Subcutaneous adipose tissue (tissue), 4 donors: ENCODE results near the gene TCP11. TPM values are rescaled to one million over a fixed set of nuclear protein-coding genes. Genes with fewer than 3 reads are reported as not detected.

Experiments
- total RNA-seq, 4 donors: library from RNA; depleted of rRNA; stranded (reverse); fragments of >200 nt; gene quantifications; one replicate each; pipeline ENCODE4 v1.1.0, GENCODE V29; 2016
- TF ChIP-seq, protein P1 (sequence below): fragments of 450-650 bp; IDR thresholded peaks from one replicate; pipeline ENCODE4 v1.5.1; 2016; ENCODE audit warnings: low read depth, mild to moderate bottlenecking, control low read depth, antibody characterized with exemption, moderate library complexity

TCP11 gene
- total RNA-seq: not detected

DNA sequence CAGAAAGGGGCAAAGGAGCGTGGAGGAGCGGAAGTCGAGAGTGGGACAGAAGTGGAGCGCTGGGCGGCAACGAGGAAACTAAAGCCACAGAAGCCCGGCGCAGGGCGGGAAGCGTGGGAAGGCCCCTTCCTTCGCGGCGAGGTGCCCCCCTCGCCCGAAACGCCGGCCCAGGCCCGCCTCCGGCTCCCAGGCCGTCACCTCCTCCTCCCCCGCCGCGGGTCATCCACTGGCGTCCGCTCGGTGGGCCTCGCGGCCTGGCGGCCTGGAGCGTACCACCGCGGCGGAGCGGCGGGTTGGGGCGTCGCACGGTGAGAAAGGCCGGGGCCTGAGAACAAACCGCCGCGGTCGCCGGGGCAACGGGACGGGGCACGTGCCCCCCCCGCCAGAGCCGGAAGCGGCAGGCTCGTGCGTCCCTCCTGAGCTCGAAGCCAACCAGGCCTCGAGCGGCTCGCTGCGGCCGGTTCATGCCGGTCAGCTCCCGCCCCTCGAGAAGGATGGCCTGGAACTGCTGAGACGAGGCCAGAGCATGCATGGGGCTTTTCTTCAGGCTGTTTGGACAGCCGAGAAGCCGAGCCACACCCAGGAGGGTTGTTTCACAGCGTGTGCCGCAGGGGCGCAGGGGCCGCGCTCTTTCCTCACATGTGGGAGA lies at the start of gene TCP11:
TSS of gene TCP11 (minus strand) at position 333 of the 649 bp plus-strand sequence. CDS start 469 bp downstream, outside the sequence.
- TF ChIP-seq, protein P1, sequence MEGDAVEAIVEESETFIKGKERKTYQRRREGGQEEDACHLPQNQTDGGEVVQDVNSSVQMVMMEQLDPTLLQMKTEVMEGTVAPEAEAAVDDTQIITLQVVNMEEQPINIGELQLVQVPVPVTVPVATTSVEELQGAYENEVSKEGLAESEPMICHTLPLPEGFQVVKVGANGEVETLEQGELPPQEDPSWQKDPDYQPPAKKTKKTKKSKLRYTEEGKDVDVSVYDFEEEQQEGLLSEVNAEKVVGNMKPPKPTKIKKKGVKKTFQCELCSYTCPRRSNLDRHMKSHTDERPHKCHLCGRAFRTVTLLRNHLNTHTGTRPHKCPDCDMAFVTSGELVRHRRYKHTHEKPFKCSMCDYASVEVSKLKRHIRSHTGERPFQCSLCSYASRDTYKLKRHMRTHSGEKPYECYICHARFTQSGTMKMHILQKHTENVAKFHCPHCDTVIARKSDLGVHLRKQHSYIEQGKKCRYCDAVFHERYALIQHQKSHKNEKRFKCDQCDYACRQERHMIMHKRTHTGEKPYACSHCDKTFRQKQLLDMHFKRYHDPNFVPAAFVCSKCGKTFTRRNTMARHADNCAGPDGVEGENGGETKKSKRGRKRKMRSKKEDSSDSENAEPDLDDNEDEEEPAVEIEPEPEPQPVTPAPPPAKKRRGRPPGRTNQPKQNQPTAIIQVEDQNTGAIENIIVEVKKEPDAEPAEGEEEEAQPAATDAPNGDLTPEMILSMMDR: no peak

- TF ChIP-seq, protein P1: no peak
Measured at GRCh38 chr6:35190306-35190705, 49.2 kb upstream of the TCP11 start.

- TF ChIP-seq, protein P1: no peak
Measured at GRCh38 chr6:35188886-35189285, 47.7 kb upstream of the TCP11 start.

DNA sequence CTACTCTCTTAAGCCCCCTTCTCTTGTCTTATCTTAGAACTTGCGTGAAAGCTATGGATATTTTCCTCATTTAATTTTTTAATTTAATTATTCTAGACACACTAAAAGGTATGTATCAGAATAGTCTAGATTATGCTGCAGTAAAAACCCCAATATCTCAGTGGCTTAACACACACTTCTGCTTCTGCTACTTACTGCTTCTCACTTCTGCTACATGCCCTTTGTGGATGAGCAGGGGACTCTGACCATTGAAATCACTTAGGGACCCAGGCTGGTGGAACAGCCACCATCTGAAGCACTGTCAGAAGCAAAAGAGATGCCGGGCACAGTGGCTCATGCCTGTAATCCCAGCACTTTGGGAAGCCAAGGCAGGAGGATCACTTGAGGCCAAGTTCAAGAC lies 45.4 kb upstream of the TCP11 start:
- TF ChIP-seq, protein P1: no peak

DNA sequence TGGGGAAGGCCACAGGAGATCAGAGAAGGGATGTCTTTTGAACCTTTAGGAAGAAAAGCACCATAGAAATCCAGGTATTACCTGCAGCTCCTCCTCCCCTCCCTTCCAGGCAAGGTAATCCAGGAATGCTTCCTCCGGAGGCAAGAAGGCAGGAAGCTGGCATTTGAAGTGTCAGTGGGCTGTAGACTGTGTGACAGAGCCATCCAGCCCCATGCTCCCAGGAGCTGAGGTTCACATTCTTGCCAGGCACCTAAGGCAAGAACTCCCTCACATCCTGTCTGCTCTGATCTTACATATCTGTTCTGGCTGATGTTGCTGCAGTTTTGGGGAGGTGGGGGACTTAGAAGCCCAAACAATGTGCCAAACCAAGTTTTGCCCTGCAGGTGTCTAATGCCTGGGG lies 44.8 kb upstream of the TCP11 start:
- TF ChIP-seq, protein P1: no peak

DNA sequence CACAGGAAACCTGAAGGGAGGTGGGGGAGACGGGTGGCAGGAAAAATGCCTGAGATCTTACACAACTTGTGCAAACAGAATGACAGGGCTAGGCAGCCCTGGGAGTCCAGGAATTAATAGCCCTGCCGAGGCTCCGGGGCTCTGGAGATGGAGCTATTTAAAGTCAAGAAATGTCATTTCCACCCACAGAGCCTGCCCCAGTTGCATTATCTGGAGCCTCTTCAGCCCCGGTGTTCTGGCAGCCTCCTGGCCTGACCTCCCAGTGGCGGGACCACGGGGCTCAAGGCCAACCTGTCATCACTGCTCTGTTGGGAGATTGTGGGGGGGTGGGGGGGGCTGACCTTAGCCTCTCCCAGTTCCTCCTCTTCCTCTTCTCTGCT lies 44.2 kb upstream of the TCP11 start:
- TF ChIP-seq, protein P1: no peak

DNA sequence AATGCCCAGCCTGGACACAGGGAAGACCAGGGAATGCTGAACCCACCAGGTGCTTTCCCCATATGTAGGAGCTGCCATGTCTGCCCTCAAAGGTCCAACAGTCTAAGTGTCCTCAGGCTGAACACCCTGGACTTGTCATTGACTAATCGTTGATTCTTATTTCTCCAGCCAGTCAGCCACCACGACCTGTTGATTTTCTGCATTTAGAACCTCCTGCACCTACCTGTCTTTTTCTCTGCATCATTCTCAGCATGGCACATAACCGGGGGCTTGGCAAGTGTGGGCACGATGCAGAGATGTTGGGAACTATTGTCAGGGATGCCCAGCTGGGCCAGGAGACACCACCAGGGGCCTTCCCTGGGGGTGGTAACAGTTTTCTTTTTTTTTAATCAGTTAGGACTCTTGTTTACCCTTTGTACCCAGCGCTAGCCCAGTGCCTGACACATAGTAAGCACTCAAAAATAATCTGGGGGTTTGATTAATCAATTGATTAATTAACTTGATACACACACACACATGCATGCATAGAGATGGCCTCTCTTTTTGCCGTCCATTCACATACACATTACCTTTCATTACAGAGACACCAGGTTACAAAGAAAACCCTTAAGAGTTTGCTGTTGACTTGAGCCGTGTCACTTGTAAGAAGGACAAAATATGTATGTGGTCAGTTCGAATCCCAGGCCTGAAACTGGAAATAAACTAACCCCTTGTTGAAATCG lies 43.6 kb upstream of the TCP11 start:
- TF ChIP-seq, protein P1: no peak
